Liver (tissue), 3 donors: ENCODE measurements around the gene RAD51B.

ENCODE experiments used
- JUND ChIP-seq, 2 donors: IDR thresholded peaks; 2 replicates each; pipeline ENCODE4 v1.6.1; 2016; ENCODE audit warnings: antibody characterized with exemption in 2 of 2
- SP1 ChIP-seq: IDR thresholded peaks from 2 replicates; pipeline ENCODE4 v1.6.1; 2018; ENCODE audit warnings: antibody characterized with exemption, mild to moderate bottlenecking
- TF ChIP-seq, protein P1 (sequence below): fragments of 150-350 bp; IDR thresholded peaks from 2 replicates; pipeline ENCODE4 v1.5.1; 2017; ENCODE audit warnings: improper control_type of control experiment, low read depth, low read length; ENCODE audit not compliant: missing input control
- donor health status: healthy.
- donor health status: healthy.

DNA sequence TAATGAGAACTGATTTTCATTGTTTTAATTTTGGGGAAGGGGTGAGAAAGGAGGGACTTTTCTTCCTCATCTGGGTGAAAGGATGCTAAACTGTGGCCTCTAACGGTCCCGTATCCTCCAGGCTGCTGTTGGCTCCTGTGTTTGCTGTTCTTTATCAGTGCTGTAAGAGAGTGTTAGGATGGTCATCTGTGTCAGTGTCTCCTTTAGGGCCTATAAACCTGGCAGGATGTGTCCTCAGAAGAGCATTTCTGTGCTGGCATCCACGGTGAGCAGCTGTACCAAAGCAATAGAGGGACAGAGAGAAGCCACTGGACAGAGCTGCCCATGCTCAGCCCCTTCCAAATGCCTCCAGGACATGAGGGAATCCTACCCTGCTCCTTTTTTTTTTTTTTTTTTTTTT is 720.2 kb downstream of the RAD51B start:
- TF ChIP-seq, protein P1, sequence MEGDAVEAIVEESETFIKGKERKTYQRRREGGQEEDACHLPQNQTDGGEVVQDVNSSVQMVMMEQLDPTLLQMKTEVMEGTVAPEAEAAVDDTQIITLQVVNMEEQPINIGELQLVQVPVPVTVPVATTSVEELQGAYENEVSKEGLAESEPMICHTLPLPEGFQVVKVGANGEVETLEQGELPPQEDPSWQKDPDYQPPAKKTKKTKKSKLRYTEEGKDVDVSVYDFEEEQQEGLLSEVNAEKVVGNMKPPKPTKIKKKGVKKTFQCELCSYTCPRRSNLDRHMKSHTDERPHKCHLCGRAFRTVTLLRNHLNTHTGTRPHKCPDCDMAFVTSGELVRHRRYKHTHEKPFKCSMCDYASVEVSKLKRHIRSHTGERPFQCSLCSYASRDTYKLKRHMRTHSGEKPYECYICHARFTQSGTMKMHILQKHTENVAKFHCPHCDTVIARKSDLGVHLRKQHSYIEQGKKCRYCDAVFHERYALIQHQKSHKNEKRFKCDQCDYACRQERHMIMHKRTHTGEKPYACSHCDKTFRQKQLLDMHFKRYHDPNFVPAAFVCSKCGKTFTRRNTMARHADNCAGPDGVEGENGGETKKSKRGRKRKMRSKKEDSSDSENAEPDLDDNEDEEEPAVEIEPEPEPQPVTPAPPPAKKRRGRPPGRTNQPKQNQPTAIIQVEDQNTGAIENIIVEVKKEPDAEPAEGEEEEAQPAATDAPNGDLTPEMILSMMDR = no peak
- TF ChIP-seq SP1 (no peak), JUND (IDR thresholded peaks at IDR 0.05) (no peak)
